ENCODE measurements around the gene SSNA1. TPM values are rescaled to one million over a fixed set of nuclear protein-coding genes. Genes with fewer than 3 reads are reported as not detected.

SSNA1 gene
- total and polyA plus RNA-seq, 9 of the 15 experiments (the other 6 are each of a cell fraction or from before 2014, with no cell fraction given): 1.9 to 130 (median 57.1) TPM

DNA sequence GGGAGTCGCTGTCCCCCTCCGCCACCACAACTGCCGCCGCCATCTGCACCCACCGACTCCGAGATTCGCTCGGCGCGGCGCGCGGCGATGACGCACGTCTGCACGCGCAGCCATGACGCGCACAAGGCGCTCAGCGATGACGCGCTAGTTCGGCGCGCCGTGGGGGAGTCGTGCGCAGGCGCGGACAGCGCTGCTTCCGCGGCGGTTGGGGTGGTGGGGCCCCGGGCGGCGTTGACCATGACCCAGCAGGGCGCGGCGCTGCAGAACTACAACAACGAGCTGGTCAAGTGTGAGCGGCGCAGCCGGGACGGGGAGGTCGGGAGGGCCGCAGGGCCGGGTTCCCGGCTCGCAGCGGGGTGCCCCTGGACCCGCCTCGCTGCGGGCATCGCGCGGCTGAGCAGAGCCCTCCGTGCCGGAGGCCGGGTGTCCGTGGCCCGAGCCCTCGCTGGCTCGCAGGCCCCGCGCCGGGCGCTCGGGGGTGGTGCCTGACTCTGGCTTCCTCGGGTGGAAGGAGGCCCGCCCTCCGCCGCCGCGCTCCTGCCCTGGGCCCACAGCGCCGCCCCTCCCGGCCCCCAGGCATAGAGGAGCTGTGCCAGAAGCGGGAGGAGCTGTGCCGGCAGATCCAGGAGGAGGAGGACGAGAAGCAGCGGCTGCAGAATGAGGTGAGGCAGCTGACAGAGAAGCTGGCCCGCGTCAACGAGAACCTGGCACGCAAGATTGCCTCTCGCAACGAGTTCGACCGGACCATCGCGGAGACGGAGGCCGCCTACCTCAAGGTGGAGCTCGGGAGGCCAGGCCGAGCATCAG lies at the start of gene SSNA1, which contains the start of gene ANAPC2 (continued):
- TF ChIP-seq, protein P1, sequence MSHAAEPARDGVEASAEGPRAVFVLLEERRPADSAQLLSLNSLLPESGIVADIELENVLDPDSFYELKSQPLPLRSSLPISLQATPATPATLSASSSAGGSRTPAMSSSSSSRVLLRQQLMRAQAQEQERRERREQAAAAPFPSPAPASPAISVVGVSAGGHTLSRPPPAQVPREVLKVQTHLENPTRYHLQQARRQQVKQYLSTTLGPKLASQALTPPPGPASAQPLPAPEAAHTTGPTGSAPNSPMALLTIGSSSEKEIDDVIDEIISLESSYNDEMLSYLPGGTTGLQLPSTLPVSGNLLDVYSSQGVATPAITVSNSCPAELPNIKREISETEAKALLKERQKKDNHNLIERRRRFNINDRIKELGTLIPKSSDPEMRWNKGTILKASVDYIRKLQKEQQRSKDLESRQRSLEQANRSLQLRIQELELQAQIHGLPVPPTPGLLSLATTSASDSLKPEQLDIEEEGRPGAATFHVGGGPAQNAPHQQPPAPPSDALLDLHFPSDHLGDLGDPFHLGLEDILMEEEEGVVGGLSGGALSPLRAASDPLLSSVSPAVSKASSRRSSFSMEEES (CRISPR knock-in tag; IDR thresholded peaks at IDR 0.05): no peak
- TF ChIP-seq, protein P2, sequence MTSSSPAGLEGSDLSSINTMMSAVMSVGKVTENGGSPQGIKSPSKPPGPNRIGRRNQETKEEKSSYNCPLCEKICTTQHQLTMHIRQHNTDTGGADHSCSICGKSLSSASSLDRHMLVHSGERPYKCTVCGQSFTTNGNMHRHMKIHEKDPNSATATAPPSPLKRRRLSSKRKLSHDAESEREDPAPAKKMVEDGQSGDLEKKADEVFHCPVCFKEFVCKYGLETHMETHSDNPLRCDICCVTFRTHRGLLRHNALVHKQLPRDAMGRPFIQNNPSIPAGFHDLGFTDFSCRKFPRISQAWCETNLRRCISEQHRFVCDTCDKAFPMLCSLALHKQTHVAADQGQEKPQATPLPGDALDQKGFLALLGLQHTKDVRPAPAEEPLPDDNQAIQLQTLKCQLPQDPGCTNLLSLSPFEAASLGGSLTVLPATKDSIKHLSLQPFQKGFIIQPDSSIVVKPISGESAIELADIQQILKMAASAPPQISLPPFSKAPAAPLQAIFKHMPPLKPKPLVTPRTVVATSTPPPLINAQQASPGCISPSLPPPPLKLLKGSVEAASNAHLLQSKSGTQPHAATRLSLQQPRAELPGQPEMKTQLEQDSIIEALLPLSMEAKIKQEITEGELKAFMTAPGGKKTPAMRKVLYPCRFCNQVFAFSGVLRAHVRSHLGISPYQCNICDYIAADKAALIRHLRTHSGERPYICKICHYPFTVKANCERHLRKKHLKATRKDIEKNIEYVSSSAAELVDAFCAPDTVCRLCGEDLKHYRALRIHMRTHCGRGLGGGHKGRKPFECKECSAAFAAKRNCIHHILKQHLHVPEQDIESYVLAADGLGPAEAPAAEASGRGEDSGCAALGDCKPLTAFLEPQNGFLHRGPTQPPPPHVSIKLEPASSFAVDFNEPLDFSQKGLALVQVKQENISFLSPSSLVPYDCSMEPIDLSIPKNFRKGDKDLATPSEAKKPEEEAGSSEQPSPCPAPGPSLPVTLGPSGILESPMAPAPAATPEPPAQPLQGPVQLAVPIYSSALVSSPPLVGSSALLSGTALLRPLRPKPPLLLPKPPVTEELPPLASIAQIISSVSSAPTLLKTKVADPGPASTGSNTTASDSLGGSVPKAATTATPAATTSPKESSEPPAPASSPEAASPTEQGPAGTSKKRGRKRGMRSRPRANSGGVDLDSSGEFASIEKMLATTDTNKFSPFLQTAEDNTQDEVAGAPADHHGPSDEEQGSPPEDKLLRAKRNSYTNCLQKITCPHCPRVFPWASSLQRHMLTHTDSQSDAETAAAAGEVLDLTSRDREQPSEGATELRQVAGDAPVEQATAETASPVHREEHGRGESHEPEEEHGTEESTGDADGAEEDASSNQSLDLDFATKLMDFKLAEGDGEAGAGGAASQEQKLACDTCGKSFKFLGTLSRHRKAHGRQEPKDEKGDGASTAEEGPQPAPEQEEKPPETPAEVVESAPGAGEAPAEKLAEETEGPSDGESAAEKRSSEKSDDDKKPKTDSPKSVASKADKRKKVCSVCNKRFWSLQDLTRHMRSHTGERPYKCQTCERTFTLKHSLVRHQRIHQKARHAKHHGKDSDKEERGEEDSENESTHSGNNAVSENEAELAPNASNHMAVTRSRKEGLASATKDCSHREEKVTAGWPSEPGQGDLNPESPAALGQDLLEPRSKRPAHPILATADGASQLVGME (CRISPR knock-in tag; IDR thresholded peaks at IDR 0.05): no peak; the same call in 1 of the 2 replicates
- no peak for TF ChIP-seq ZNF75A (CRISPR knock-in tag; IDR thresholded peaks at IDR 0.05)
- TF ChIP-seq HNRNPUL1 (IDR thresholded peaks at IDR 0.05; ENCODE audit: low read length): no peak
- peak in 1 of 2 experiments; percentile 11; a peak in 1 of 4 replicates for TF ChIP-seq ETV6 (IDR thresholded peaks at IDR 0.05; ENCODE audit: borderline replicate concordance in 1 of 2, low read depth in 2 of 2, low read length in 1 of 2)
- TF ChIP-seq ETV6 (CRISPR knock-in tag; IDR thresholded peaks at IDR 0.05; ENCODE audit: borderline replicate concordance): no peak; the same call in 1 of the 2 replicates
- TF ChIP-seq CBFB (CRISPR knock-in tag; IDR thresholded peaks at IDR 0.05): no peak
- TF ChIP-seq TAF15 (IDR thresholded peaks at IDR 0.05; ENCODE audit: low read depth, low read length): no peak
- TF ChIP-seq ZBED1 (IDR thresholded peaks at IDR 0.05): no peak
- TF ChIP-seq SREBF1 (IDR thresholded peaks at IDR 0.05; ENCODE audit: borderline replicate concordance, low read depth, low read length): no peak
- peak; percentile 52; the same call in 1 of the 2 replicates for TF ChIP-seq MXI1 (IDR thresholded peaks at IDR 0.05; ENCODE audit: low read depth, low read length)
- no peak for TF ChIP-seq ZFP1 (CRISPR knock-in tag; IDR thresholded peaks at IDR 0.05)
- TF ChIP-seq SMC3 (conservative IDR thresholded peaks at IDR 0.05; ENCODE audit: insufficient read depth, low read depth, low read length): peak; percentile 60
- TF ChIP-seq RBM39 (optimal IDR thresholded peaks at IDR 0.05; ENCODE audit: low read depth, low read length): no peak
- 0 out of 2 replicates have a peak, but pooled peaks have one; percentile 23 for TF ChIP-seq CBX1 (IDR thresholded peaks at IDR 0.05; ENCODE audit: low read depth)
- TF ChIP-seq BMI1 (IDR thresholded peaks at IDR 0.05; ENCODE audit: low read length): no peak
- no peak for TF ChIP-seq ZNF76 (CRISPR knock-in tag; IDR thresholded peaks at IDR 0.05; ENCODE audit: borderline replicate concordance)
- TF ChIP-seq EP400 (IDR thresholded peaks at IDR 0.05): peak; percentile 85; the same call in 1 of the 2 replicates
- TF ChIP-seq ERF (CRISPR knock-in tag; IDR thresholded peaks at IDR 0.05): peak; percentile 28; the same call in 1 of the 2 replicates
- no peak for TF ChIP-seq ZZZ3 (IDR thresholded peaks at IDR 0.05)
